CD4-positive, alpha-beta T cell treated with Interferon gamma for 1 hour (primary cell): ENCODE measurements around the gene SLC35F4.
"Not testable (repeated sequence)": the region's sequence is repeated elsewhere in the genome, so short reads cannot be mapped to it uniquely, and the experiment has no call there.

Source experiments
- DNase-seq: peaks from one replicate; pipeline ENCODE4 v3.0.0-alpha.2; 2020

Gene SLC35F4

DNA sequence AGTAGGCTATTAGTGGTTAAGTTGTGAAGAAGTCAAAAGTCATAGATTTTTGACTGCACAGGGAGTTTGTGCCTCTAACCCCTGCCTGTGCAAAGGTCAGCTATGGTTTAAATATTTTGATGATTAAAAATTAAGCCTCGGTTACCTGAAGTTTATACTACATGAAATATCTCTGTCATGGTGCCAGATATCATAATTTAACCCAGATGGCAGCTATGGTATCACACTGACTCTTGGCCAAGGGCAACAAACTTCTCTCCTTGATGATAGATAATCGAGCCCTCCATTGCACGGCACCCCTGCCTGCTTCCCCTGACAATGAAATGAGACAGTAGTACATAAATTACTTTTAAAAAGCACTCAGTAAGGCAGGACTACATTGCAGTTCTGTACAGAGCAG is 80.8 kb downstream of the SLC35F4 start:
- DNase-seq, result no peak

- no peak for DNase-seq
Measured at GRCh38 chr14:57771801-57772200, 94.1 kb downstream of the SLC35F4 start.

DNA sequence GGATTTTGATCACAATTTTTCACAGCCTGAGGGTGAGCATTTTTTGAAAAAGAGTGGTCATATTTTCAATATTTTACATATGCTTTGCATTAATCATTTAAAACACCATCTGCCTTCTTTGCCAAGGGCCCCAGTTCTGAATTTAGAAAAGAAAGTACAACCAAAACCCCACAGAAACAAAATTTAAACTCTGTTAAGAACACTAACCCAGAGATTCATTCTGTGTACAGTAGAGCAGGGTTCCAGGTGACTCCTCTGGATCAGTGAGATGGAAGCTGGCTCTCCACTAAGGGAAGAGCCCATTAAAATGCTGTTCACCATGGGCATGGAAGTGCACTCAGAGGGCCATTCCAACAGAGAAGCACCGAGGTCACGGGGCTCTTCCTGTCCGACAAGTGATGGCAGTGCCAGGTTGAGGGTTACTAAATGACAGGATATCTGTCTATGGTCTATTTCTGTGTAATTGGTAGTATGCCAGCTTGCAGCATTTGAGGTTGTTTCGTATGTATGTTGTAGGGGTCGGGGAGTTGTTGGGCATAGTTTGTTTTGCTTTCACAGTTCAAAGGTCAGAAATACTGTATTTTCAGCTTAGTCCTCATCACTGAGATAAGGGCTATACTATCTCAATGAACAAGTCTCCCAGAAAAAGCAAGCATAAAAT is 95.9 kb downstream of the SLC35F4 start:
- DNase-seq, result no peak

DNA sequence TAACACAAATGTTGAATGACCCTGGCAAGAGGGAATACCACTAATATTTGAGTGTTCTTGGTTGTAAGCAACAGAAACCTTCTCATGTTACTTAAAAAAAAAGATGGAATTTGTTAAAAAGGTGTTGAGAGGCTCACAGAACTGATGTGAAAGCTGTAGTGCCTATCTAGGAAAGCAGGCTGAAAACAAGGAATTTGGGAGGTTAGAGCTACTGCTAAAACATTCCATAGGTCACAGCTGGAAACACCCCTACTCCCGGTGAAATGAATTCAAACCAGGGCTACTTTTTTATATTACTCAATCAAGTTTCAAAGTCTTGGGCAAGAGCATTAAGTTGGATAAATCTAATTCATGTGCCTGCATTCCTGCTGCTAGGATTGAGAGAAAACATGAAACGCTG is 104.1 kb downstream of the SLC35F4 start:
- no peak for DNase-seq

- DNase-seq, result no peak
Measured at GRCh38 chr14:57760896-57761295, 105.0 kb downstream of the SLC35F4 start.

DNA sequence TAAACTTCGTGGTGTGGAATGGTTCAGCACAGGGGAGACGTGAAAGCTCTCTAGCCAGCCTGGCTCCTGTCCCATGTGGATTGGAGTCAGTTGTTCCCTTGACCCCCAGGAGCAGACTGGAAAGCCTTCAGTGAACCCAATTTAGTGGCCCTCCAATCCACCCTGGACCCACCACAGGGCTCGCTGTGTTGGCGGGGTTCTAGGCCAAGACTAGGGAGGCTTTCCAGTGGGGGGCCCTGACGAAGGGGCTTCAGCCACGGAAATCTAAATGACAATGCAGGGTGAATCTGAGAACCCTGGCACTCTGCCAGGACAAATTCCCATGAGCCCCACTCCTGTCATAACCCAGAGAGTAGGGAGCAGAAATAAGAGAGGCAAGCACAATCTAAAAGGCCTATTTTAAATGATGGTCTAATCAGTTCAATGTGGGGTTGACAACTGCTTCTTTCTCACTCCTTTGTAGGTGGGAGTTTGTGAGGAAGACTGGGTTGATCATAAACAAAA is 110.8 kb downstream of the SLC35F4 start:
- no peak for DNase-seq

- no peak for DNase-seq
Measured at GRCh38 chr14:57754527-57754926, 111.4 kb downstream of the SLC35F4 start.

GRCh38 chr14:57753821-57754220 is 112.1 kb downstream of the SLC35F4 start:
- no peak for DNase-seq

DNA sequence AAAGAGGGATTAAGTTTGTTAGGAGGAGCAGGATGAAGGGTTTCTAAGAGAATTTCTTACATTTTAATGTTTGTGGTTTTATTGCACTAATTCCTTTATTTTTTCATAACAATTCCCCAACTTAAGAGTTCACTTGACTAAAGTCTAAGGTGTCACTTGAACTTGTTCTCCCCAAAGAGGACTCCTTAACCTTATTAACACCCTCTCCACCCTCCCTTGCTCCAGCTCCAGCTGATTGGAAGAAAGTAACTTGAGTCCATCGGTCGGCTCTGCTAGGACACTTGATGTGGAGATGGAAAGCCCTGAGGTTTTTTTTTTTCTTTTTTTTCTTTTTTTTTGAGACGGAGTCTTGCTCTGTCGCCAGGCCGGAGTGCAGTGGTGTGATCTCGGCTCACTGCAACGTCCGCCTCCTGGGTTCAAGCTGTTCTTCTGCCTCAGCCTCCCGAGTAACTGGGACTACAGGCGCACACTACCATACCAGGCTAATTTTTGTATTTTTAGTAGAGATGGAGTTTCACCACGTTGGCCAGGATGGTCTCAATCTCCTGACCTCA is 113.7 kb downstream of the SLC35F4 start:
- DNase-seq, result not testable (repeated sequence)

- no peak for DNase-seq
Measured at GRCh38 chr14:57751400-57751799, 114.5 kb downstream of the SLC35F4 start.

DNA sequence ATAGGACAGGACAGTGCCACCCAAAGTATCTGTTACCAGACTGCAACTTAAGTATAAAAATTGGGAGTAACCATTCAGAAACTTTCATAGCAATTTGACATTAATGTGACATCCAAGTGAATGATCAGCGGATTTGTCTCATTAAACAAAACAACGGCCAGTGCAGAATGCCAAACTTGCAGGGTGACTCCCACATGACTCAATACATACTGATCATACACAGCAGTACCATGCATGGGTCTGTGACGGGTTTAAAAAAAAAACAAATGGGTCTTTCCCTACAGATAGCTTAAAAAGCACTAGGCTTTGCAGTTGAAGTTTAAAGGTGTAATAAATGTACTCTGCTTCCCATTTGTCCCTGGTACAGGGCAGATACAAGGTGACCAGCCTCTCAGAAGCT is 116.6 kb downstream of the SLC35F4 start:
- DNase-seq, result no peak

GRCh38 chr14:57748279-57748678 is 117.6 kb downstream of the SLC35F4 start:
- DNase-seq, result no peak

DNA sequence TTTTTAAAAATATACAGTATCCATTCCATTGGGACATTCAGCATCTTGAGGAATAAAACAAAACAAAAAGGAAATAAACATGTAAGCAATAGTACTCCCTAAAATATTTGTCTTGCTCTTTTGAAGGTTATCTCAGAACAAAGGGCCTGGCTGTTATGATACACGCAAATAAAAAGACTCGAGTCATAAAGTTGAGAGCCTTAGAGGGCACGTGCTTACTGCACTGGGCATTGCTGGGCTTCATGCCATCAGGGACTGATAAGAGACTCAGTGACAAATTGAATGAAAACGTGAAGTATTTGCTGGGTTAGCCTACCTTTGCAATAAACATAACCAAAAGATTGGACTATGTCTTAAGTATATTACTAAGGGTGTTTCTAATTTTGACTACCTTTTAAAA is 118.9 kb downstream of the SLC35F4 start:
- no peak for DNase-seq

DNA sequence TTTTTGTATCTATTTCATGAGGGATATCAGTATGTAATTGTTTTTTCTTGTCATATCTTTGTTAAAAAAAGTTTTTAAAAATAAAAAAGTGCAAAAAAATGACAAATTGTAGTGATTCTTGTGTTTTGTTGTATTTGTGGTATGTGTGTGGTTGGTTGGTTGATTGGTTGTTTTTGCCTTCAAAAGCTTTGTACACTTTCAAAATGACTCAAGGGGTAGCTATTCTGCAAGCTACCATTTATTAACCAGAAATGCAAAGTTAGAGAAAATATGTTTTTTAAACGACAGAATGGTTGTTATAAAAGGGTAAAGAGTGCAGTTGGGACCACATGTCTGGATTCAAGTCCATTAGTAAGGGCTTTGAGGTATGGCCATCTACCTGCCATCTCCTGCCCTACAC is 119.3 kb downstream of the SLC35F4 start:
- no peak for DNase-seq

DNA sequence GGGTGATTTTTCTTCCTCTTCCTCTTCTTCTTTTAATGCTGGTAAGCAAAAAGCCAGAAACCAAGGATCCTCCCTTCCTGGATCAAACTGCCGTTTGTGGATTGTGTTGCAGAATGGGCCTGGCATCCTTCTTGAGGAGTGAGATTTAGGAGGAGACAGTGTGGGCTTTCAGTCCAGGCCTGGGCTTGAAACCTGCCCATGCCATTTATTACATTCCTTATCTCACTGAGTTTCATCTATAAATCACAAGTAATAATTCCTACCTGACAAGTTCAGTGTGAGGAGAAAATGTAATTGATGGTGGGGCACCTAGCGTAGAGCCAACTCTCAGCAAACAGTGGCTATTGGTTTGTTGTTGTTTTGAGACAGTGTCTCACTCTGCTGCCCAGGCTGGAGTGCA is 126.4 kb downstream of the SLC35F4 start:
- DNase-seq, result no peak

- no peak for DNase-seq
Measured at GRCh38 chr14:57737598-57737997, 128.3 kb downstream of the SLC35F4 start.

DNA sequence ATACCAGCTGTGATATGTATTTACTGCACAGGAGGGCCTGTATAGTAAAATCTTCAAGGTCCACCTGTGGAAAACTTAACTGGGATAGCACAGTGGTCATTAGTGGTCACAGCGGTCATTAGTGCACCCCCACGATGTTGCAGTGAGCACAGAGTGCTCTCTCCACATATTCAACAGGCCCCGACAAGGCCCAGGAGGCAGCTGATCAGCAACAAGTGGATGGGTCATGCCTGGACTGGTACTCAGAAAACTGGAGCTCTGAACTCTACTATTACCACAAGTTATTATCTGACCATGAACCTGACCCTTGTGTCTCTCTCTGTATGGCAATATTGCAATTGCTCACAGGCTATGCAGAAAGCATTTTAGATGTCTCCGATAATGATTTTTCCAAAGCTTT is 129.5 kb downstream of the SLC35F4 start:
- no peak for DNase-seq

GRCh38 chr14:57735276-57735675 is 130.6 kb downstream of the SLC35F4 start:
- no peak for DNase-seq

DNA sequence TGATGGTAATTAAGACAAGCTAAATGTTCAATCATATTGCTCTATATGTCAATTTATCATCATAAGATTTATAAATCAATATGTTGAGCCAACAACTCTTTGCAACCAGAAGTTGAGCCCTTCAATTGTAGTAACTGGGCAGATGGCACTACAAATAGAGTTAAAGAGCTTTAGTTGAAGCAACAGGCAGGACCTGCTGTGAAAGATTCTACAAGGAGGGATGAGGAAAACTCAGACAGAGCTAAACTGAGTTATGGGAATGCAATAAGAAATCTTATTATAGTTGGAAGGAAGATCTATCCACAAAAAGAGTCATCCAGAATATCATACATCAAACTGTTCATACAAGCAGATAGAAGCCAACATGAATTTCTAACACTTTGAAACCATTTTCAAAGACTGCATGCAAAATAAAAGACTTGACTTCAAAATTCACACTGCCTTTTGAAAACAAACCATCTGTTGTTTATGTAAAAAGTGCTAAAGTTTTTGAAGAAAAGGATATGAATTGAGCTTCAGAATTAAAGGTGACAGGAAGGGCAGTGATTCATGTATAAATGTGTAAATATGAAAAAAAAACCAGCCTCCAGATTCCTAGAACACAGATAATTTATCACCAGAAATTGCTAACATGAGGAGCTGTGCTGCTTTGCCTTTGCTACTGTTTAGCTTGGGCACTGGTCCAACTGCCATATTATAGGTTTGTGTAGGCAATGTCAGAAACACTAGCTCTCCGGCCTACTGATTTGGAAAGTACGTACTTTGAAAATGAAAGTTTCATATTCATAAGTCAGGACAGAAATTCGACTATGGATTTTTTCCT is 133.2 kb downstream of the SLC35F4 start:
- DNase-seq, result no peak

GRCh38 chr14:57729208-57730187 is 136.4 kb downstream of the SLC35F4 start:
- DNase-seq, result no peak

DNA sequence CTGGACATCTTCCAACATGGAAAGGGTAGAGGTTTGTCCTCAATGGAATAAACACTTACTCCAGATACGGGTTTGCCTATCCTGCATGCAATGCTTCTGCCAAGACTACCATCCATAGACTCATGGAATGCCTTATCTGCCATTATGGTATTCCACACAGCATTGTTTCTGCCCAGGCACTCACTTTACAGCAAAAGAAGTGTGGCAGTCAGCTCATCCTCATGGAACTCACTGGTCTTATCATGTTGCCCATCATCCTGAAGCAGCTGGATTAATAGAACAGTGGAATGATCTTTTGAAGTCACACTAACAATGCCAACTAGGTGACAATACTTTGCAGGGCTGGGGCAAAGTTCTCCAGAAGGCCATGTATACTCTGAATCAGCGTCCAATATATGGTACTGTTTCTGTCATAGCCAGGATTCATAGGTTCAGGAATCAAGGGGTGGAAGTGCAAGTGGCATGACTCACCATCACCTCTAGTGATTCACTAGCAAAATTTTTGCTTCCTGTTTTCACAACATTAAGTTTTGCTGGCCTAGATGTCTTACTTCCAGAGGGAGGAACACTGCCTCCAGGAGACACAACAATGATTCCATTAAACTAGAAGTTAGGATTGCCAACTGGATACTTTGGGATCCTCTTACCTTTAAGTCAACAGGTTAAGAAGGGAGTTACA is 140.4 kb downstream of the SLC35F4 start:
- no peak for DNase-seq

- not testable (repeated sequence) for DNase-seq
Measured at GRCh38 chr14:57722141-57722540, 143.8 kb downstream of the SLC35F4 start.
